Measurements from ENCODE around the gene SS18L1. TPM values are rescaled to one million over a fixed set of nuclear protein-coding genes. Genes with fewer than 3 reads are reported as not detected.
A peak's percentile ranks its signal among the peaks of the same experiment; 100 is the strongest.

Gene SS18L1
- total and polyA plus RNA-seq, 11 donors, result 6.5 to 12.4 (median 7.9) TPM

DNA sequence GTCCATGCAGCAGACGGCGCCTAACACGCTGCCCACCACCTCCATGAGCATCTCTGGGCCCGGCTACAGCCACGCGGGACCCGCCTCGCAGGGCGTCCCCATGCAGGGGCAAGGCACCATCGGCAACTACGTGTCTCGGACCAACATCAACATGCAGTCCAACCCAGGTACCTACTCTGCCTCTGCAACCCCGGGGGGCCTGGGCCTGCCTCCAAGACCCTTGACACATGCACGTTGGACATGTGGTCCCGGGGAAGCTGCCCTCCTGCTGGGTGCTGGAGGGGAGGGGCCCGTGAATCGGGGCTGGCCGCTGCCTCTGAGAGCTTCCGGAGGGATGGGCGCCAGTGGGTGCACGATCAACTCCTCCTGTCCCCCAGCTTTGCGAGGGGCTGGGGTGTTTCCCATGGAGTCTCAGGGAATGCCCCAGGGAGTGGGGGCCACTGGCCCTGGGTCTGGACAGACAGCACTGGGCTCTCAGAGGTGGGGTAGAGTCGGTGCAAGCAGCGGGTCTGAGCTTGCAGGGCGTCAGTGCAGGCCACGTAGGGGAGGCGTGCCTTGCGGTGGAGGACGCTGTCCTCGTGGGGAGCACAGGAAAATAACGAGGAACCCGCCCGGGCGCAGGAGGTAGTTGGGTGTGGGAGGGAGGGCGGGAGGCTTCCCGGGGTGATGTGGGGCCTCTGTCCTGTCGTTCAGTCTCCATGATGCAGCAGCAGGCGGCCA lies 19.4 kb downstream of the SS18L1 start:
- ATAC-seq, result no peak
- intact Hi-C loops (cut with DNase I), result no loop called here
- TF ChIP-seq POLR2A (IDR thresholded peaks at IDR 0.05), result no peak
- TF ChIP-seq, protein P1, sequence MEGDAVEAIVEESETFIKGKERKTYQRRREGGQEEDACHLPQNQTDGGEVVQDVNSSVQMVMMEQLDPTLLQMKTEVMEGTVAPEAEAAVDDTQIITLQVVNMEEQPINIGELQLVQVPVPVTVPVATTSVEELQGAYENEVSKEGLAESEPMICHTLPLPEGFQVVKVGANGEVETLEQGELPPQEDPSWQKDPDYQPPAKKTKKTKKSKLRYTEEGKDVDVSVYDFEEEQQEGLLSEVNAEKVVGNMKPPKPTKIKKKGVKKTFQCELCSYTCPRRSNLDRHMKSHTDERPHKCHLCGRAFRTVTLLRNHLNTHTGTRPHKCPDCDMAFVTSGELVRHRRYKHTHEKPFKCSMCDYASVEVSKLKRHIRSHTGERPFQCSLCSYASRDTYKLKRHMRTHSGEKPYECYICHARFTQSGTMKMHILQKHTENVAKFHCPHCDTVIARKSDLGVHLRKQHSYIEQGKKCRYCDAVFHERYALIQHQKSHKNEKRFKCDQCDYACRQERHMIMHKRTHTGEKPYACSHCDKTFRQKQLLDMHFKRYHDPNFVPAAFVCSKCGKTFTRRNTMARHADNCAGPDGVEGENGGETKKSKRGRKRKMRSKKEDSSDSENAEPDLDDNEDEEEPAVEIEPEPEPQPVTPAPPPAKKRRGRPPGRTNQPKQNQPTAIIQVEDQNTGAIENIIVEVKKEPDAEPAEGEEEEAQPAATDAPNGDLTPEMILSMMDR (IDR thresholded peaks at IDR 0.05), result no peak
- Histone ChIP-seq H3K4me1 (no peaks in the 10 kb centered on the region), H3K4me3 (no peak overlapping the region), H3K27ac (no peak overlapping the region), H3K9me3 (no peaks in the 10 kb centered on the region), H3K27me3 (no peaks in the 10 kb centered on the region), H3K36me3 (peaks cover 0 to 78% (median 62%) of the 10 kb centered on the region in 9 donors)
- DNase-seq, result peak in 1 of 5 donors; percentile 55
- 91 to 96% (median 94%) methylated on average over 21 to 38 of the region's 38 CpGs for WGBS, 4 donors

DNA sequence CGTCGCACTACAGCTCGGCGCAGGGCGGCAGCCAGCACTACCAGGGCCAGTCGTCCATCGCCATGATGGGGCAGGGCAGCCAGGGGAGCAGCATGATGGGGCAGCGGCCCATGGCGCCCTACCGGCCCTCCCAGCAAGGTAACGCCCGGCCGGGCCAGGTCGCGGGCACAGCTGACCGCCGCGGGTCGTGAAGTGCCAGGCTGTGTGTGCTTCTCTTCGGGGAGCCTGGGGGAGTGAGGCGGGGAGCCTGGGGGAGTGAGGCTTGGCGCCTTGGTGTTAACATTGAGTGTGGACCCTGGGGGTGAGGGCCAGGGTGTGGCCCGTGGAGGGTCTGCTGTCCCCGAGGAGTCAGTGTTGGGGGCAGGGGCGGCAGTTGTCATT lies 19.9 kb downstream of the SS18L1 start:
- DNase-seq (peak in 1 of 5 donors; percentile 60), ATAC-seq (no peak)
- no peak overlapping the region for H3K27ac ChIP-seq
- H3K4me3 ChIP-seq, result no peak overlapping the region
- intact Hi-C loops (cut with DNase I), result no loop called here
- no peaks in the 10 kb centered on the region for H3K27me3 ChIP-seq
- H3K4me1 ChIP-seq, result no peaks in the 10 kb centered on the region
- TF ChIP-seq, protein P1 (IDR thresholded peaks at IDR 0.05), result no peak
- TF ChIP-seq POLR2A (IDR thresholded peaks at IDR 0.05), result no peak
- peaks cover 0 to 83% (median 66%) of the 10 kb centered on the region in 9 donors for H3K36me3 ChIP-seq
- 95 to 98% (median 96%) methylated on average over 9 to 25 of the region's 25 CpGs for WGBS, 4 donors
- no peaks in the 10 kb centered on the region for H3K9me3 ChIP-seq

DNA sequence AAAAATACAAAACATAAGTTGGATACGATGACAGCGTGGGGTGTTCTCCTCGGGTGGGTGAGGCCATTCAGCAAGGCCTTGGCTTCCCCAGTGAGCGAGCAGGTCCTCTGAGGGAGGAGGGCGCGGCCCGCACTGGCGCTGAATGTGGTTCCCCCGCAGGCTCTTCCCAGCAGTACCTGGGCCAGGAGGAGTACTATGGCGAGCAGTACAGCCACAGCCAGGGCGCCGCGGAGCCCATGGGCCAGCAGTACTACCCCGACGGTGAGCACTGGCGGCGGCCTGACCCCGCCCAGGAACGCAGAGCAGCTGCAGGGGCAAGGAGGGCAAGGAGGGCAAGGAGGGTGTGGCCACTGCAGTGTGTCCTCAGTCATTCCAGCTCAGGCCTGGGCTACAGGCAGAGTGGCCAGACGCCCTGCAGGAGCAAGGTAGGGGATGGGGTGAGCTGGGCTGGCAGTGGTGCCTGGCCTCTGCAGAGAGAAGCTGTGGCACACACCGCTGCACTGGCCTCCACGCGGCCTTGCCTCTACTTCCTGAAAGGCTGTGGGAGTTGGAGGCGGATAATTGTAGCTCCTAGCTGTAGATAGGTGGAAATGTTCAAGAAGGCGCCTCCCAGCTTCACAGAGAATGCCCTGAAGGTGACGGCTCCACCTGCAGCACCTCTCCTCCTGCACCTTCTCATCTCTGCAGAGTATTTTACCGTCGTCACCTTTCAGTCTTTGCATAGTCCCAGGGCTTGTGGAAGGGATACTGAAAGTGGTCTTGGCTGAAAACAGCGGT lies 20.6 kb downstream of the SS18L1 start:
- no peak for ATAC-seq
- intact Hi-C loops (cut with DNase I), result no loop called here
- TF ChIP-seq, protein P1 (IDR thresholded peaks at IDR 0.05), result no peak
- TF ChIP-seq POLR2A (IDR thresholded peaks at IDR 0.05), result no peak
- Histone ChIP-seq H3K4me3 (no peak overlapping the region), H3K27me3 (no peaks in the 10 kb centered on the region), H3K36me3 (peaks cover 0 to 90% (median 69%) of the 10 kb centered on the region in 9 donors), H3K4me1 (no peaks in the 10 kb centered on the region), H3K27ac (no peak overlapping the region), H3K9me3 (no peaks in the 10 kb centered on the region)
- DNase-seq, result peak in 1 of 5 donors; percentile 63
- WGBS, 4 donors, result 94 to 96% (median 96%) methylated on average over 18 to 29 of the region's 29 CpGs
